Hematopoietic multipotent progenitor cell treated with erythropoietin and hydrocortisone succinate and interleukin-3 and kit ligand, for 17 days (in vitro differentiated cells): Measurements from ENCODE around the gene ZRSR2.
"Not testable (repeated sequence)": the region's sequence is repeated elsewhere in the genome, so short reads cannot be mapped to it uniquely, and the experiment has no call there.

Experiments
- DNase-seq: peaks from one replicate; pipeline ENCODE4 v3.0.0-alpha.2; 2015; ENCODE audit warnings: low spot score

Gene ZRSR2

GRCh38 chrX:15789979-15790768, at the start of gene ZRSR2:
TSS of gene ZRSR2 (plus strand) at chrX:15790484. CDS start at chrX:15790496, 12 bp downstream.
- DNase-seq, result peak; percentile 77

GRCh38 chrX:15744181-15744867, 46.0 kb upstream of the ZRSR2 start:
- no peak for DNase-seq

- no peak for DNase-seq
These were observed 45.1 kb upstream of the ZRSR2 start for GRCh38 chrX:15745179-15745578.

GRCh38 chrX:15746651-15747050, 43.6 kb upstream of the ZRSR2 start:
- not testable (repeated sequence) for DNase-seq

GRCh38 chrX:15747626-15748173, 42.6 kb upstream of the ZRSR2 start:
- DNase-seq, result no peak

- no peak for DNase-seq
These were observed 41.4 kb upstream of the ZRSR2 start for GRCh38 chrX:15748841-15749240.

GRCh38 chrX:15749642-15750610, 40.4 kb upstream of the ZRSR2 start:
- no peak for DNase-seq

- no peak for DNase-seq
These were observed 39.6 kb upstream of the ZRSR2 start for GRCh38 chrX:15750611-15751154.

- no peak for DNase-seq
These were observed 39.0 kb upstream of the ZRSR2 start for GRCh38 chrX:15751155-15751819.

- no peak for DNase-seq
These were observed 35.2 kb upstream of the ZRSR2 start for GRCh38 chrX:15755091-15755490.

- no peak for DNase-seq
These were observed 32.1 kb upstream of the ZRSR2 start for GRCh38 chrX:15758140-15758539.

GRCh38 chrX:15759886-15760285, 30.4 kb upstream of the ZRSR2 start:
- not testable (repeated sequence) for DNase-seq

- DNase-seq, result peak; percentile 29
These were observed 28.6 kb upstream of the ZRSR2 start for GRCh38 chrX:15761564-15762191.

GRCh38 chrX:15769300-15769954, 20.9 kb upstream of the ZRSR2 start:
- DNase-seq, result no peak

- no peak for DNase-seq
These were observed 8.2 kb upstream of the ZRSR2 start for GRCh38 chrX:15781961-15782699.

- DNase-seq, result no peak
These were observed 5.0 kb upstream of the ZRSR2 start for GRCh38 chrX:15785176-15785750.

GRCh38 chrX:15786915-15787314, 3.4 kb upstream of the ZRSR2 start:
- DNase-seq, result no peak

GRCh38 chrX:15790769-15791290, 546 bp downstream of the ZRSR2 start:
- peak; percentile 4 for DNase-seq

GRCh38 chrX:15797707-15798106, 7.4 kb downstream of the ZRSR2 start:
- no peak for DNase-seq
